GM19328 (cell line): Measurements from ENCODE around the gene SNED1.
A peak's percentile ranks its signal among the peaks of the same experiment; 100 is the strongest.
"Not testable (repeated sequence)": the region's sequence is repeated elsewhere in the genome, so short reads cannot be mapped to it uniquely, and the experiment has no call there.

Experiments
- ATAC-seq: cut with Tn5 transposase; IDR thresholded peaks from one replicate; pipeline ENCODE4 v1.9.1; 2021; ENCODE audit warnings: mild to moderate bottlenecking, moderate library complexity; ENCODE audit not compliant: unreplicated experiment

The SNED1 gene

DNA sequence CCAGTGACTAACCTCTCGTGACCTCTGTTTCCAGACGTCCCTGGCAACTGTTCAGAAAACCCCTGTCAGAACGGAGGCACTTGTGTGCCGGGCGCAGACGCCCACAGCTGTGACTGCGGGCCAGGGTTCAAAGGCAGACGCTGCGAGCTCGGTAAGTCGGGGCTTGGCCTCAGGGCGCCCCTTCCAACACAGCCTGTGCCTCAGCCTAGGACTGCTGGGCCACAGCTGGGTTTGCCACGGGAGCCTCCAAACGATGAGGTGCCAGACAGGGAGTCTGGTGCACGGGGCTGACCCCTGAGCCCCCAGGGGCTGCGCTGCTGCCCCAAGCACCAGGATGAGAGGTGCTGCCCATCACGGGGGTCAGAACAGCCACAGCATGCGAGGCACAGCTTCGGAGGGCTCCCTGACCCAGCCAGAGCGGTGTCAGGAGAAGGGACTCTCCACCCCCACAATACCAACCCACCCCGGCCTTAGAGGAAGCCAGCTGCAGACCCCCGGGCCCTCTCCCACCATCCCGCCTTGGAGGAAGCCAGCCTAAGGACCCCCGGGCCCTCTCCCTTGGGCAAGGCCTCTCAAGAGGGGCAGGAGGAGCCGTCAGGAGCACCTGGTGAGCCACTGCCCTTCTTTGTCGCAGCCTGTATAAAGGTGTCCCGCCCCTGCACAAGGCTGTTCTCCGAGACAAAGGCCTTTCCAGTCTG is 83.4 kb downstream of the SNED1 start:
- no peak for ATAC-seq

DNA sequence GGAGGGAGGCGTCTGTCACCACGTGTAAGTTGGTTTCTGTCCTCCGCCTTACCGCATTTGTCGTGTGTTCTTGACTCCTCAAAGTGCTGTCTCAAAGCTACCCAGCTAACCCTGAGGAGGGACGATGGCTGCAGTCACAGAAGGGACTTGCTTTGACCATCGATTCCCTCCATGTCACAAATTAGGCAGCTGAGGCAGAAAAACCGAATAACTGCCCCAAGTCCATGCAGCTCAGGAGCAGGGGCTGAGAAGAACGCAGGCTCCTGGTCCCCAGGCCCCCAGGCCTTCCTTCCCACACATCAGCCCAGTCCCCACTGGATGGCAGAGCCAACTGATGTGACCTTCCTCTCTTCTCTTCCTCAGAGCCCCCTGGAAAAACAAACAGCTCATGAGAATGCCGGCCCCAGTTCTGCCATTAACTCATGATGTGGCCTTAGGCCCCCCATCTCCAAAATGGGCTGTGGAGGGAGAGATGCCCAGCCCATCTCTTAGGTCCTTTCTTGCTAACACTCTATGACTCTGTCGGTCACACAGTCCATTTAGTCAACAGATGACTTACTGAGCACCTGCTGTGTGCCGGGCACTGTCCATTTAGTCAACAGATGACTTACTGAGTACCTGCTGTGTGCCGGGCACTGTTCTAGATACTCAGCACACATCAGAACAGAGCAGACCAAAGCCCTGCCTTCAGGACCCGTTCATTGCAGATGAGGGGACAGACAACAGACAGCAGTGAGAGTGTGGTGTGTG is 84.1 kb downstream of the SNED1 start:
- no peak for ATAC-seq

- no peak for ATAC-seq
Measured at GRCh38 chr2:241083091-241083415, 84.6 kb downstream of the SNED1 start.

DNA sequence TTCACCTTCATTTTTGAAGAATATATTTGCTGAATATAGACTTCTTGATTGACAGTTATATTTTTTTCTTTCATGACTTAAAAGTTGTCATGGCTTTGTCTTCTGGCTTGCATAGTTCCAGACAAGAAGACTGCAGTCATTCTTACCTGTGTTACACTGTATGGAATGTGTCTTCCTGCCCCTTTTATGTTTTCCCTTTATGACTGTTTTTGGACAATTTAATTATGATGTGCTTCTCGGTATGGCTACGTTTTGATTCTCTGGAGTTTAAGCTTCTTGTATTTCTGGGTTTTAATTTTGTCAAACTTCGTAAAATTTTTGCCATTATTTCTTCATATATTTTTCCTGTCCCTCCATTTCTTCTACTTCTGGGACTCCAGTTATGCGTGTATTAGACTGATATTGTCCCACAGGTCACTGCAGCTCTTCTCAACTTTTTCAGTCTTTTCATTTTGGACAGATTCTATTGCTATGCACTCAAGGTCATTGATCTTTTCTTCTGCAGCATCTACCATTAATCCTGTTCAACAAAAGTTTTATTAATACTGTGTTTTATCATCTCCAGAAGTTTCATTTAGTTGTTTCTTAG is 86.5 kb downstream of the SNED1 start:
- ATAC-seq, result no peak

GRCh38 chr2:241087420-241088268 is 89.2 kb downstream of the SNED1 start:
- ATAC-seq, result no peak

DNA sequence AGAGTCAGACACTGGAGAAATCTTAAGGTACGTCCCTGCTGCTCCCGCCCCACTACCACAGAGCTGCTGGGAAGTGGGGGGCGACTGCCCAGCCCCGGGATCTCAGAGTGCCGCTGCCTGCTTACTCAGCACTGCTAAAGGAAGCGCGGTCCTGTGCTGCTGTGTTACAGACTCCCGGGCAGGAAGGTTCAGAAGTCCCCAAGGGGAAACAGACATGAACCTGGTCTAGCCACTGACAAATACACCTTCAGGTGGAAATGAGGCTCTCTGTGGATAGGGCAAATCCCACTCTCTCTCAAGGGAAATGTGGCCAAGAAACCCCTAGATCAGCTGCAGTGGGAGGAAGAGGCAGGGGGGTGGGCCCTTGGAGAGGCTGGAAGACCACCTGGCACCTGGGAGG is 90.0 kb downstream of the SNED1 start:
- ATAC-seq, result no peak

GRCh38 chr2:241088791-241089732 is 90.6 kb downstream of the SNED1 start:
- no peak for ATAC-seq

- no peak for ATAC-seq
Measured at GRCh38 chr2:241091201-241091600, 92.8 kb downstream of the SNED1 start.

DNA sequence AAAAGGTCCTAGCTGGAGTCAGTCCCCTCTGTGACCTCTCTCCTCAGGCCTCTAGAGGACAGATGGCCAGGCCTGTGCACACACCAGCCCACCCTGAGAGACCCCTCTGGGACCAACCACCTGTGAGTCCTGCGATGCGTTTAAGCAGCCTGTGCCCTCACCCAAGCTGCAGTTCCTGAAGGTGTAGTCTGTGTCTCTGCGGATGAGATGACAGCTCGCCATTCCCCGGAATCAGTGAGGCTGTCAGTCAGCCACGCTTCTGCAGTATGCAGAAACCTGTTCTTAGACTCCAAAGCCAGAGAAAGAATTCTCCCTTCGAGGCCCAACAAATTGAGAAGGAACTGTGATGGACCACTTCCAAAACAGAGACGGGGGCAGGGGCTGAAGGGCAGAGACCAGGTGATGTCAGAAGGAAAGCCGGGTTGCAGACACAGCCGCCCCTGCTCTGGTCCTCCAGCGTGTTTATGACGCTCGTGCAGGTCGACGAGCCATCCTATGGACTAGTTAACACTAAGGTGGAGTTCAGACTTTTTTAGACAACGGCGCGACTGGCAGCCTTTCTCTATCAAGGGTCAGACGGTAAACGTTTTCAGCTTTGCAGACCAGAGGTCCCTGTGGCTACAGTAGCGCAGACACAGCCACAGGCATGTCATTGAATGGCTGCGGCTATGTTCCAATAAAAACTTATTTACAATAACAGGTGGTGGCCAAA is 93.5 kb downstream of the SNED1 start:
- no peak for ATAC-seq

- ATAC-seq, result no peak
Measured at GRCh38 chr2:241092677-241093076, 94.3 kb downstream of the SNED1 start.

GRCh38 chr2:241093133-241093781 is 94.8 kb downstream of the SNED1 start:
- ATAC-seq, result not testable (repeated sequence)

- ATAC-seq, result no peak
Measured at GRCh38 chr2:241094172-241094571, 95.8 kb downstream of the SNED1 start.

DNA sequence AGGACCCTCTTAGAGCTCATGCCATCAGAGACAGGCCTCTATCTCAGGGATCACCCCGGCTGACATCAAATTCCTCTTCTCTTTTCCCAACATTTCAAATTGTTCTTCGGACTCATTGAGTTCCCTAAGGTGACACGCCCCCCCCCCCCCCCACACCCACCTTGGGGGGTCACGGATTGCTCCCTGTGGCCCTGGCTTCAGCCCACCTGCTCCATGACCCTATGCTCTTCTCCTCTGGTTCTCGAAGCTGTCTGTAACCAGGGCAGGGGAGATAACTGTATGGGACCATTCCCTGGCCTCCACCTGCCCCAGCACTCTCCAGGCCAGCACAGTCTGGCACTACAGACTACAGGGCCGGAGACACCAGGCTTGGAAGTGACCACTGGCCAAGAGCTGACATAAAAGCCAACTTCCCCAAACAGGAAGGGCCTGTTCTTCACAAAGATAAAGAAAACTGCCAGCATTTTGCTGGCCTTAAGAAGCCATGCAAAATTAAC is 96.6 kb downstream of the SNED1 start:
- ATAC-seq, result no peak

DNA sequence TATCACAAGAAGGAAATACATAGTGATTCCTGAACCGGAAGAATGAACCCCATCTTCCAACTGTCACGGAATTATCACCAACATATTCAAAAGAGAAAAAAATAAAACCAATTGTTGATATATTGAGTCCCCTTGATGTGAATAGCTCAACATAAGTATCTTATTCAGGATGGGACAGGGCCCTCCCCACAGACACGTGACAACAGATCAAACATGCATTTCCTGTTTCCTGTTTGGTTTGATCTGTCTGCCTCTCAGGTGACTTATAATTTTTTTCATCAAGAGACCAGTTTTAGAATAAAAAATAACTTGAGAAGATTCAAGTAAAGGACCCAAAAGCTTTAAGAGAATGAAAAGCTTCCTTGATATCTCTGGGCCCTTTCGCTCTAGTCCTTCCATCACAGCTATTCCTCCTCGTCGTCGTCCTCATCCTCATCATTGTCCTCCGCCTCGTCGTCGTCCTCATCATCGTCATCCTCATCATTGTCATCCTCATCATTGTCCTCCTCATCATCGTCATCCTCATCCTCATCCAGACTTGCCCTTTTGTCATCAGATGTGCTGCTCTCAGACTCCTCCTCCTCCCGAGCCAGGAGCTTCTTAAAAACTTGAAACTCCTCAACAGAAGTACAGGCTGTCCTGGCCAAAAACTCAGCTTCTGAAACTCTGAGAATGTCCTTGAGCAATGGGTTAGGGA is 97.3 kb downstream of the SNED1 start:
- no peak for ATAC-seq

DNA sequence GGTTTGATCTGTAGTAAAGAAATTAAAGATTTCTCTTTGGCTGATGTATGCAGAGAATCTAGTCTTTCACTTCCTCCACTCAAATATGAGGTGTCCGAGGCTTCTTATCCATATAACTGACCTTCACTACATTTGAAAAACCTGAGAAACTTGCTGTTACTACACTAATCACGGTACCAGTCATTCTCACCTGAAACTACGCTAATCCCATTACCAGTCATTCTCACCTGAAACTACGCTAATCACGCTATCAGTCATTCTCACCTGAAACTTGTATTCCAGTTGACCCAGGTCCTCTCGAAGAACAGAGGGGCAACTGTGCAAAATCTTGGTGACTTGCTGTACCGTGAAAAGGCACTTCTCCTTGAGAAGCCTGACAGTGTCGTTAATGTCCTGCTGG is 98.6 kb downstream of the SNED1 start:
- no peak for ATAC-seq

DNA sequence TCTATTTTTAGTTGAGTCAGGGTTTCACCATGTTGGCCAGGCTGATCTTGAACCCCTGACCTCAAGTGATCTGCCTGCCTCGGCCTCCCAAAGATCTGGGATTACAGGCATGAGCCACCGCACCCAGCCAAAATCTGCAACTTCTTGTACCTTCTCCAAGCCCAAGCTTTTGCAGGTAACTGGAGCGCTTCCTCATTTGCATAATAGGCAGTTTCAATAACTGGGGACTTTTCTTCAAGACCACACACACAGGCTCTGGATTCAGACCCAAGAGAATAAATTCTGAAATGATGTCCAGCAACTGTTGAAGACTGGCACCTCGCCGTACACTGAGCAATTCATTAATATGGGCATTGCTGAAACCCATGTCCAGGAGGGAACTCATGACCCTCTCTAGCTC is 100.8 kb downstream of the SNED1 start:
- ATAC-seq, result no peak

GRCh38 chr2:241102239-241102803 is 103.9 kb downstream of the SNED1 start, which contains the start of gene MTERF4:
TSS of gene MTERF4 (minus strand) at chr2:241102287. CDS start at chr2:241102273, 14 bp downstream.
- peak; percentile 86 for ATAC-seq

- ATAC-seq, result no peak
Measured at GRCh38 chr2:241103176-241103595, 104.8 kb downstream of the SNED1 start.
